GM23338 (cell line): ENCODE results near the gene ARRB1. TPM values are rescaled to one million over a fixed set of nuclear protein-coding genes. Genes with fewer than 3 reads are reported as not detected.

Experiments used
- ATAC-seq: fragments of 200-7000 bp; cut with Tn5 transposase; 3 replicates; pipeline ENCODE4 v1.9.1; 2020
- DNase-seq: peaks from one replicate; pipeline ENCODE4 v3.0.0-alpha.2; 2015; ENCODE audit warnings: low spot score
- H2AFZ ChIP-seq: fragments of 200-600 bp; sonication (generic); 2 replicates; pipeline ENCODE4 v1.8.0; 2016; ENCODE audit warnings: antibody characterized with exemption, mild to moderate bottlenecking, moderate library complexity
- H3F3A ChIP-seq: fragments of 200-600 bp; sonication (generic); replicated peaks from 2 replicates; pipeline ENCODE4 v1.8.0; 2017; ENCODE audit warnings: antibody characterized with exemption, mixed run types, low read depth
- H3K27ac ChIP-seq: fragments of 200-600 bp; sonication (generic); 2 replicates; pipeline ENCODE4 v1.6.1; 2016; ENCODE audit warnings: low read depth
- H3K27me3 ChIP-seq: fragments of 200-600 bp; sonication (generic); 2 replicates; pipeline ENCODE4 v1.8.0; 2016; ENCODE audit warnings: mild to moderate bottlenecking, mixed run types, moderate library complexity; ENCODE audit not compliant: insufficient read depth
- H3K36me3 ChIP-seq: fragments of 200-600 bp; sonication (generic); 2 replicates; pipeline ENCODE4 v1.8.0; 2016; ENCODE audit warnings: mild to moderate bottlenecking; ENCODE audit not compliant: insufficient read depth
- H3K4me1 ChIP-seq: fragments of 200-600 bp; sonication (generic); 2 replicates; pipeline ENCODE4 v1.8.0; 2016; ENCODE audit warnings: mild to moderate bottlenecking, moderate library complexity; ENCODE audit not compliant: insufficient read depth
- H3K4me2 ChIP-seq: fragments of 200-600 bp; sonication (generic); 2 replicates; pipeline ENCODE4 v1.7.1; 2017; ENCODE audit warnings: mixed run types
- H3K4me3 ChIP-seq: fragments of 200-600 bp; sonication (generic); 2 replicates; pipeline ENCODE4 v1.6.1; 2016; ENCODE audit warnings: mixed run types
- H3K79me2 ChIP-seq: fragments of 200-600 bp; sonication (generic); replicated peaks from 2 replicates; pipeline ENCODE4 v1.8.0; 2017; ENCODE audit warnings: mild to moderate bottlenecking; ENCODE audit not compliant: insufficient read depth
- H3K9me2 ChIP-seq: fragments of 200-600 bp; sonication (generic); 2 replicates; pipeline ENCODE4 v1.8.0; 2017; ENCODE audit not compliant: insufficient read depth
- H4K20me1 ChIP-seq: fragments of 200-600 bp; sonication (generic); replicated peaks from 2 replicates; pipeline ENCODE4 v1.8.0; 2017; ENCODE audit warnings: mild to moderate bottlenecking; ENCODE audit not compliant: insufficient read depth
- H3K27ac Mint-ChIP-seq: 2 replicates; pipeline ENCODE4 v1.8.0; 2020; ENCODE audit warnings: inconsistent platforms, mild to moderate bottlenecking, moderate library complexity, mixed read lengths
- H3K27me3 Mint-ChIP-seq: 3 replicates; pipeline ENCODE4 v1.8.0; 2022; ENCODE audit warnings: low read depth, mild to moderate bottlenecking, moderate library complexity, mixed read lengths, inconsistent platforms; ENCODE audit not compliant: insufficient read depth, poor library complexity
- H3K36me3 Mint-ChIP-seq: 3 replicates; pipeline ENCODE4 v1.8.0; 2021; ENCODE audit warnings: low read depth, mild to moderate bottlenecking, inconsistent platforms, moderate library complexity, mixed read lengths
- H3K4me1 Mint-ChIP-seq: 3 replicates; pipeline ENCODE4 v1.8.0; 2020; ENCODE audit warnings: mild to moderate bottlenecking, inconsistent platforms, mixed read lengths
- H3K4me3 Mint-ChIP-seq: 3 replicates; pipeline ENCODE4 v1.8.0; 2021; ENCODE audit warnings: moderate library complexity, mild to moderate bottlenecking, inconsistent platforms, mixed read lengths
- H3K9me3 Mint-ChIP-seq: 3 replicates; pipeline ENCODE4 v1.8.0; 2020; ENCODE audit warnings: moderate library complexity, mild to moderate bottlenecking, inconsistent platforms, mixed read lengths
- CREB1 ChIP-seq: fragments of 250-450 bp; sonication (Bioruptor Pico); IDR thresholded peaks from 2 replicates; pipeline ENCODE4 v1.5.0; 2020; ENCODE audit warnings: low read depth, mild to moderate bottlenecking, moderate library complexity
- ETS1 ChIP-seq: IDR thresholded peaks from 2 replicates; pipeline ENCODE4 v1.6.1; 2016; ENCODE audit warnings: antibody characterized with exemption
- EZH2 ChIP-seq: fragments of 200-600 bp; sonication (generic); IDR thresholded peaks from one replicate; pipeline ENCODE4 v1.8.0; 2017; ENCODE audit warnings: antibody characterized with exemption, mild to moderate bottlenecking, low read depth; ENCODE audit not compliant: unreplicated experiment
- EZH2phosphoT487 ChIP-seq: fragments of 200-600 bp; sonication (generic); IDR thresholded peaks from one replicate; pipeline ENCODE4 v1.8.1; 2018; ENCODE audit warnings: antibody characterized with exemption; ENCODE audit not compliant: unreplicated experiment
- JUNB ChIP-seq: IDR thresholded peaks from one replicate; pipeline ENCODE4 v1.6.1; 2016; ENCODE audit warnings: antibody characterized with exemption; ENCODE audit not compliant: unreplicated experiment
- NANOG ChIP-seq: IDR thresholded peaks from 2 replicates; pipeline ENCODE4 v1.6.1; 2016; ENCODE audit warnings: antibody characterized with exemption, borderline replicate concordance
- POLR2AphosphoS5 ChIP-seq: IDR thresholded peaks from 2 replicates; pipeline ENCODE4 v1.6.1; 2016; ENCODE audit warnings: antibody characterized with exemption, low read depth
- STAT1 ChIP-seq: IDR thresholded peaks from one replicate; pipeline ENCODE4 v1.6.1; 2016; ENCODE audit warnings: antibody characterized with exemption; ENCODE audit not compliant: unreplicated experiment
- ZNF114 ChIP-seq: fragments of 250-450 bp; sonication (Bioruptor Pico); IDR thresholded peaks from 2 replicates; pipeline ENCODE4 v1.5.0; 2020; ENCODE audit warnings: mild to moderate bottlenecking, moderate library complexity
- ZNF331 ChIP-seq: fragments of 250-450 bp; sonication (Bioruptor Pico); IDR thresholded peaks from 2 replicates; pipeline ENCODE4 v1.5.0; 2020; ENCODE audit warnings: low read depth, mild to moderate bottlenecking, moderate library complexity
- polyA plus RNA-seq: library from polyadenylated mRNA; unstranded; fragments of >200 nt; fragmentation: Nextera tagmentation; extraction: Ambion mirVana; gene quantifications from 2 replicates; pipeline ENCODE4 v1.2.1, GENCODE V29; 2016
- total RNA-seq: library from RNA; depleted of rRNA; stranded (reverse); fragments of >200 nt; shearing (Covaris generic); gene quantifications from 2 replicates; pipeline ENCODE4 v1.2.3, GENCODE V29; 2014
- TF ChIP-seq, protein P1 (sequence below): IDR thresholded peaks from one replicate; pipeline ENCODE4 v1.6.1; 2018; ENCODE audit warnings: antibody characterized with exemption; ENCODE audit not compliant: unreplicated experiment

Gene ARRB1
- total and polyA plus RNA-seq, 2 experiments from 2014 or later = 6.3 to 11.1 TPM

DNA sequence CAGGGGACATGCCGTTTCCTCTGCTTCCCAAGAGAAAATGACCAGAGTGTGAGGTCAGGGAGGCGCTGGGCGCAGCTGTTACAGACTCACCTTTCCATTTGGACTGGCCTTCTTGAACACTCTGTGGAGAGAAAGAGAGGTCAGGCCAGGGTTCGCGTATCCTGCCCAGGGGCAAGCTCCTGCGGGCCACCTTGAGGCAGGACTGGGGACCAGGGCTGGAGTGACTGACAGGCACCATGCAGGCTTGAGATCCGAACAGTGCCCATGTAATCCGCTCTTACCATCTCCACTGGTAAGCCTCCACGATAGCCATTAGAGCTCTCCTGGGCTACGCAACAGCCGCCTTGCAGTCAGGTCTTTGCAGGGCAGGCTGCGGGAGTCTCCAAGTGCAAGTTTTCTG is 61.5 kb downstream of the ARRB1 start (continued):
- no peak for TF ChIP-seq CREB1 (CRISPR knock-in tag)

GRCh38 chr11:75289511-75289760 is 62.0 kb downstream of the ARRB1 start:
- H3K4me3 Mint-ChIP-seq = no peak overlapping the region
- TF ChIP-seq ZNF114 (CRISPR knock-in tag) (no peak), EZH2phosphoT487 (no peak), NANOG (no peak), JUNB (no peak), POLR2AphosphoS5 (no peak), EZH2 (no peak), STAT1 (no peak), ZNF331 (CRISPR knock-in tag) (no peak), ETS1 (no peak), CREB1 (CRISPR knock-in tag) (no peak)
- TF ChIP-seq, protein P1, sequence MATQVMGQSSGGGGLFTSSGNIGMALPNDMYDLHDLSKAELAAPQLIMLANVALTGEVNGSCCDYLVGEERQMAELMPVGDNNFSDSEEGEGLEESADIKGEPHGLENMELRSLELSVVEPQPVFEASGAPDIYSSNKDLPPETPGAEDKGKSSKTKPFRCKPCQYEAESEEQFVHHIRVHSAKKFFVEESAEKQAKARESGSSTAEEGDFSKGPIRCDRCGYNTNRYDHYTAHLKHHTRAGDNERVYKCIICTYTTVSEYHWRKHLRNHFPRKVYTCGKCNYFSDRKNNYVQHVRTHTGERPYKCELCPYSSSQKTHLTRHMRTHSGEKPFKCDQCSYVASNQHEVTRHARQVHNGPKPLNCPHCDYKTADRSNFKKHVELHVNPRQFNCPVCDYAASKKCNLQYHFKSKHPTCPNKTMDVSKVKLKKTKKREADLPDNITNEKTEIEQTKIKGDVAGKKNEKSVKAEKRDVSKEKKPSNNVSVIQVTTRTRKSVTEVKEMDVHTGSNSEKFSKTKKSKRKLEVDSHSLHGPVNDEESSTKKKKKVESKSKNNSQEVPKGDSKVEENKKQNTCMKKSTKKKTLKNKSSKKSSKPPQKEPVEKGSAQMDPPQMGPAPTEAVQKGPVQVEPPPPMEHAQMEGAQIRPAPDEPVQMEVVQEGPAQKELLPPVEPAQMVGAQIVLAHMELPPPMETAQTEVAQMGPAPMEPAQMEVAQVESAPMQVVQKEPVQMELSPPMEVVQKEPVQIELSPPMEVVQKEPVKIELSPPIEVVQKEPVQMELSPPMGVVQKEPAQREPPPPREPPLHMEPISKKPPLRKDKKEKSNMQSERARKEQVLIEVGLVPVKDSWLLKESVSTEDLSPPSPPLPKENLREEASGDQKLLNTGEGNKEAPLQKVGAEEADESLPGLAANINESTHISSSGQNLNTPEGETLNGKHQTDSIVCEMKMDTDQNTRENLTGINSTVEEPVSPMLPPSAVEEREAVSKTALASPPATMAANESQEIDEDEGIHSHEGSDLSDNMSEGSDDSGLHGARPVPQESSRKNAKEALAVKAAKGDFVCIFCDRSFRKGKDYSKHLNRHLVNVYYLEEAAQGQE = no peak

DNA sequence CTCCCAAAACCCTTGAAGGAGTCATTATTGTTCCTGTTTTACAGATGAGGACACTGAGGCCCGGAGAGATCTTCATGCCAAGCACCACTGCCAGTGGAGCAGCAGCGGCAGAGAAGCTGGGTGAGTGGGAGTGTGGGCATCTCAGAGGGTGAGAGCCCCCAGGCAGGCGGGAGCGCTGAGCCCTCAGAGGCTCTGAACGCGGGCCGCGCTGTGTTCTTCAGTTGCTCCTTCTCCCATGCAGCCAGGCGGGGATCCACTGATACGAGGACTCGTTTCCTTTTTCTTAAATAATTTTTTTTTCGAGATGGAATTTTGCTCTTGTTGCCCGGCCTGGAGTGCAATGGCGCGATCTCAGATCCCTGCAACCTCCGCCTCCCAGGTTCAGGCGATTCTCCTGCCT is 63.9 kb downstream of the ARRB1 start:
- Histone ChIP-seq H3K27ac (no peak overlapping the region), H3K4me3 (no peak overlapping the region), H3K9me2 (no peaks in the 10 kb centered on the region), H2AFZ (no peak overlapping the region), H3F3A (no peaks in the 10 kb centered on the region), H4K20me1 (no peaks in the 10 kb centered on the region), H3K79me2 (no peaks in the 10 kb centered on the region), H3K27me3 (no peaks in the 10 kb centered on the region), H3K36me3 (no peaks in the 10 kb centered on the region), H3K4me2 (no peak overlapping the region), H3K4me1 (no peaks in the 10 kb centered on the region)
- H3K4me3 Mint-ChIP-seq = no peak overlapping the region
- H3K4me1 Mint-ChIP-seq = peaks cover 27% of the 10 kb centered on the region
- H3K27me3 Mint-ChIP-seq = peaks cover 7% of the 10 kb centered on the region
- no peaks in the 10 kb centered on the region; the same call in 2 of the 3 replicates for H3K9me3 Mint-ChIP-seq
- H3K36me3 Mint-ChIP-seq = peaks cover 56% of the 10 kb centered on the region
- ATAC-seq (no peak), DNase-seq (no peak)
- no peak overlapping the region for H3K27ac Mint-ChIP-seq
- no peak for TF ChIP-seq CREB1 (CRISPR knock-in tag)
- no peak for TF ChIP-seq EZH2
- no peak for TF ChIP-seq JUNB
- TF ChIP-seq, protein P1 = no peak

More at GRCh38 chr11:75289511-75289760, 62.0 kb downstream of the ARRB1 start:
- Mint-ChIP-seq H3K9me3 (no peaks in the 10 kb centered on the region; the same call in 2 of the 3 replicates), H3K4me1 (peaks cover 29% of the 10 kb centered on the region), H3K27ac (no peak overlapping the region), H3K27me3 (peaks cover 7% of the 10 kb centered on the region), H3K36me3 (peaks cover 47% of the 10 kb centered on the region)
- no peaks in the 10 kb centered on the region for H3K79me2 ChIP-seq
- no peaks in the 10 kb centered on the region for H3F3A ChIP-seq
- H3K27ac ChIP-seq = no peak overlapping the region
- H2AFZ ChIP-seq = no peak overlapping the region
- no peak overlapping the region for H3K4me3 ChIP-seq
- H3K4me1 ChIP-seq = no peaks in the 10 kb centered on the region
- DNase-seq (no peak), ATAC-seq (no peak)
- no peaks in the 10 kb centered on the region for H3K9me2 ChIP-seq
- H3K36me3 ChIP-seq = no peaks in the 10 kb centered on the region
- H3K4me2 ChIP-seq = no peak overlapping the region
- H4K20me1 ChIP-seq = no peaks in the 10 kb centered on the region
- H3K27me3 ChIP-seq = no peaks in the 10 kb centered on the region
